Measurements from ENCODE around the gene TNNT1.

DNA sequence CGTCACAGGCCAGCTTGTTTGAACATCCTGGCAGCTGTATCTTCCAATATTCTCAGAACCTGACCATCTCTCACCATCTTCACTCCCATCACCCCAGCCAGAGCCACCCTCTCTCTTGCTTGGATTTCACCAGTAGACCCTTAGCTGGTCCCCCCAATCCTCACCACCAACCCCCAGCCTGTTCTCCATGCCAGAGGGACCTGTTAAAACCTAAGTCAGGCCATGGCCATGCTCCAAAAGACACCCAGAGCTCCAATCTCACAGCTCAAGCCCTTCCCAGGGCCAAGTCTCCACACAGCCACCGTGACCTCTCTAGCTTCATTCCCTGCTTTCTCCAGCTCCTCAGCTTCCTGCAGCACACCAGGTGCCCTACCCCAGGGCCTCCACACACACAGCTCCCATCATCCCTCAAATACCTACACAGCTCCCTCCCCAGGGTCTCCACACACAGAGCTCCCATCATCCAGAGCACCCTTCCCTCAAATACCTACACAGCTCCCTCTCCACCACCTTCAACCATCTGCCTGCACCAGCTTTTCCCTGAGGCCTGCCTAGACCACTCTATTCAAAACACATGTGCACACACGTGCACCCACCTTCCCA is 59.6 kb downstream of the TNNT1 start:
- TF ChIP-seq POLR2A (IDR thresholded peaks at IDR 0.05; ENCODE audit: borderline replicate concordance, extremely low read depth, insufficient read depth, insufficient read length) (no peak), SRF (IDR thresholded peaks at IDR 0.05; ENCODE audit: low read depth) (no peak)
- TF ChIP-seq, protein P1, sequence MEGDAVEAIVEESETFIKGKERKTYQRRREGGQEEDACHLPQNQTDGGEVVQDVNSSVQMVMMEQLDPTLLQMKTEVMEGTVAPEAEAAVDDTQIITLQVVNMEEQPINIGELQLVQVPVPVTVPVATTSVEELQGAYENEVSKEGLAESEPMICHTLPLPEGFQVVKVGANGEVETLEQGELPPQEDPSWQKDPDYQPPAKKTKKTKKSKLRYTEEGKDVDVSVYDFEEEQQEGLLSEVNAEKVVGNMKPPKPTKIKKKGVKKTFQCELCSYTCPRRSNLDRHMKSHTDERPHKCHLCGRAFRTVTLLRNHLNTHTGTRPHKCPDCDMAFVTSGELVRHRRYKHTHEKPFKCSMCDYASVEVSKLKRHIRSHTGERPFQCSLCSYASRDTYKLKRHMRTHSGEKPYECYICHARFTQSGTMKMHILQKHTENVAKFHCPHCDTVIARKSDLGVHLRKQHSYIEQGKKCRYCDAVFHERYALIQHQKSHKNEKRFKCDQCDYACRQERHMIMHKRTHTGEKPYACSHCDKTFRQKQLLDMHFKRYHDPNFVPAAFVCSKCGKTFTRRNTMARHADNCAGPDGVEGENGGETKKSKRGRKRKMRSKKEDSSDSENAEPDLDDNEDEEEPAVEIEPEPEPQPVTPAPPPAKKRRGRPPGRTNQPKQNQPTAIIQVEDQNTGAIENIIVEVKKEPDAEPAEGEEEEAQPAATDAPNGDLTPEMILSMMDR (IDR thresholded peaks at IDR 0.05 in 2 of 3, conservative IDR thresholded peaks at IDR 0.05 in 1 of 3; ENCODE audit: borderline replicate concordance in 1 of 3, insufficient read depth in 1 of 3, low read depth in 2 of 3, low read length in 2 of 3) = no peak
